GM11168 (cell line): ENCODE results near the gene XXYLT1.

Source experiments
- in situ Hi-C: fragments of 300-500 bp; cut with MboI; formaldehyde crosslinking; loops from one replicate; pipeline ENCODE4 v1.12.0; 2022; ENCODE audit warnings: low sequenced_read_pairs; ENCODE audit not compliant: unreplicated experiment

XXYLT1 gene

GRCh38 chr3:195028877-195029606, 241.9 kb downstream of the XXYLT1 start:
- in situ Hi-C loops: no loop called here

GRCh38 chr3:195025884-195026200, 245.1 kb downstream of the XXYLT1 start:
- in situ Hi-C loops: no loop called here

GRCh38 chr3:195025056-195025883, 245.7 kb downstream of the XXYLT1 start:
- in situ Hi-C loops: no loop called here

- in situ Hi-C loops: no loop called here
Observed at GRCh38 chr3:195023989-195024388, 247.0 kb downstream of the XXYLT1 start.

GRCh38 chr3:195023576-195023975, 247.4 kb downstream of the XXYLT1 start:
- in situ Hi-C loops: no loop called here

- in situ Hi-C loops: no loop called here
Observed at GRCh38 chr3:195021692-195022091, 249.3 kb downstream of the XXYLT1 start.

GRCh38 chr3:195020921-195021320, 250.0 kb downstream of the XXYLT1 start:
- in situ Hi-C loops: no loop called here

GRCh38 chr3:195020185-195020584, 250.8 kb downstream of the XXYLT1 start:
- in situ Hi-C loops: no loop called here

GRCh38 chr3:195019335-195019734, 251.6 kb downstream of the XXYLT1 start:
- in situ Hi-C loops: no loop called here
